SK-N-MC (cell line): ENCODE measurements around the gene BDKRB1.

Experiments used
- EZH2 ChIP-seq: fragments of 200-600 bp; sonication (generic); IDR thresholded peaks from one replicate; pipeline ENCODE4 v1.6.1; 2017; ENCODE audit warnings: antibody characterized with exemption
- FOXP2 ChIP-seq: optimal IDR thresholded peaks from 2 replicates; pipeline ENCODE3; 2011; ENCODE audit warnings: mild to moderate bottlenecking, moderate library complexity; ENCODE audit not compliant: insufficient read depth; ENCODE audit errors: extremely low read length, control extremely low read depth
- POLR2AphosphoS5 ChIP-seq: IDR thresholded peaks from 2 replicates; pipeline ENCODE4 v1.6.1; 2012; ENCODE audit warnings: mild to moderate bottlenecking, low read depth, low read length, borderline replicate concordance

GRCh38 chr14:96257056-96257455, 1.0 kb downstream of the BDKRB1 start:
- TF ChIP-seq POLR2AphosphoS5 (no peak), EZH2 (no peak), FOXP2 (no peak)
